ENCODE results near the gene PPP1R1A. TPM values are rescaled to one million over a fixed set of nuclear protein-coding genes. Genes with fewer than 3 reads are reported as not detected.

PPP1R1A gene
- polyA plus RNA-seq, 1 donor (not counting 4 experiments of a cell fraction or from before 2014, with no cell fraction given), result not detected

DNA sequence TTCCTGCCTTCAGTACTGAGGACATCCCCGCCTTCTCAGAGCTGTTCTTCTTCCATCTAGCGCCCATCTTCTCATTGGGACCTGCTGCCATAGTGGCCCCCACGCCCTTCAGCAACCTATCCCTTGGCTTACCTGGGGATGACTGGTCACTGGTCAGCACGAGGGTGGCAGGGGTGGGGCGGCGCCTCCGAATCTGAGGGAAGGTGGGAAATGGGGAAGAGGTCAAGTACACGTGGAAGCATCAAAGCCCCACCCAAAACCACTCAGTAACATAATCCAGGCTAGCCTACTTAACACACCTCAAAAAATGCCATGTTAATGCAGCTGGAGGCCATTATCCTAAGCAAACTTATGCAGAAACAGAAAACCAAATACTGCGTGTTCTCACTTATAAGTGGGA lies 4.3 kb downstream of the PPP1R1A start:
- H3K27me3 ChIP-seq (ENCODE audit: control insufficient read depth, extremely low read depth, insufficient read depth, low read length), result peaks cover 34% of the 10 kb centered on the region
- FAIRE-seq, result no peak

GRCh38 chr12:54583726-54584125 lies 4.7 kb downstream of the PPP1R1A start:
- no peak overlapping the region for H3K4me2 ChIP-seq (ENCODE audit: control insufficient read depth, extremely low read depth, insufficient read depth, low read depth, low read length)
- no peaks in the 10 kb centered on the region for H3K9me1 ChIP-seq (ENCODE audit: control insufficient read depth, extremely low read depth, insufficient read depth, low read length)
- H3K4me1 ChIP-seq (ENCODE audit: control insufficient read depth, extremely low read depth, insufficient read depth, low read length), result no peaks in the 10 kb centered on the region
- H3K4me3 ChIP-seq (ENCODE audit: control insufficient read depth in 2 of 3, extremely low read depth in 1 of 3, insufficient read depth in 2 of 3, low read depth in 1 of 3, low read length in 3 of 3), result no peak overlapping the region
- H3K27ac ChIP-seq (ENCODE audit: control insufficient read depth, insufficient read depth, low read length), result no peak overlapping the region
- no peaks in the 10 kb centered on the region for H3K36me3 ChIP-seq (ENCODE audit: control insufficient read depth in 2 of 2, extremely low read depth in 1 of 2, insufficient read depth in 2 of 2, low read length in 2 of 2)
- H3K9ac ChIP-seq (ENCODE audit: control insufficient read depth, extremely low read depth, insufficient read depth, low read length), result no peak overlapping the region
- no peaks in the 10 kb centered on the region for H3K79me2 ChIP-seq (ENCODE audit: control insufficient read depth, insufficient read depth, low read length)
- peaks cover 30% of the 10 kb centered on the region for H3K27me3 ChIP-seq (ENCODE audit: control insufficient read depth, extremely low read depth, insufficient read depth, low read length)
- DNase-seq (ENCODE audit: low read depth, low spot score) (no peak), FAIRE-seq (no peak)
- H4K20me1 ChIP-seq (ENCODE audit: control insufficient read depth, extremely low read depth, insufficient read depth, low read length), result no peaks in the 10 kb centered on the region
- dilution Hi-C loops (cut with MboI; ENCODE audit: extremely low pct_ligation_motif_present, low sequenced_read_pairs), result no loop called here
- TF ChIP-seq EZH2 (IDR thresholded peaks at IDR 0.05; ENCODE audit: low read length), result no peak
- no peak for TF ChIP-seq CTCF (optimal IDR thresholded peaks at IDR 0.05 in 1 of 3, IDR thresholded peaks at IDR 0.05 in 1 of 3, conservative IDR thresholded peaks at IDR 0.05 in 1 of 3; ENCODE audit: extremely low read depth in 1 of 3, insufficient read depth in 2 of 3, low read length in 3 of 3)
- H2AFZ ChIP-seq (ENCODE audit: control insufficient read depth, low read length), result no peak overlapping the region
- no peaks in the 10 kb centered on the region for H3K9me3 ChIP-seq (ENCODE audit: control insufficient read depth, low read depth, low read length)

More for the DNA sequence above, 4.3 kb downstream of the PPP1R1A start:
- dilution Hi-C loops (cut with MboI; ENCODE audit: extremely low pct_ligation_motif_present, low sequenced_read_pairs), result no loop called here
- no peaks in the 10 kb centered on the region for H3K36me3 ChIP-seq (ENCODE audit: control insufficient read depth in 2 of 2, extremely low read depth in 1 of 2, insufficient read depth in 2 of 2, low read length in 2 of 2)
- H3K4me3 ChIP-seq (ENCODE audit: control insufficient read depth in 2 of 3, extremely low read depth in 1 of 3, insufficient read depth in 2 of 3, low read depth in 1 of 3, low read length in 3 of 3), result no peak overlapping the region
- no peaks in the 10 kb centered on the region for H3K9me3 ChIP-seq (ENCODE audit: control insufficient read depth, low read depth, low read length)
- H3K4me2 ChIP-seq (ENCODE audit: control insufficient read depth, extremely low read depth, insufficient read depth, low read depth, low read length), result no peak overlapping the region
- TF ChIP-seq CTCF (optimal IDR thresholded peaks at IDR 0.05 in 1 of 3, IDR thresholded peaks at IDR 0.05 in 1 of 3, conservative IDR thresholded peaks at IDR 0.05 in 1 of 3; ENCODE audit: extremely low read depth in 1 of 3, insufficient read depth in 2 of 3, low read length in 3 of 3) (no peak), EZH2 (IDR thresholded peaks at IDR 0.05; ENCODE audit: low read length) (no peak)
- H3K4me1 ChIP-seq (ENCODE audit: control insufficient read depth, extremely low read depth, insufficient read depth, low read length), result no peaks in the 10 kb centered on the region
- no peak overlapping the region for H2AFZ ChIP-seq (ENCODE audit: control insufficient read depth, low read length)
- H3K9ac ChIP-seq (ENCODE audit: control insufficient read depth, extremely low read depth, insufficient read depth, low read length), result no peak overlapping the region
- no peaks in the 10 kb centered on the region for H3K79me2 ChIP-seq (ENCODE audit: control insufficient read depth, insufficient read depth, low read length)
- no peaks in the 10 kb centered on the region for H3K9me1 ChIP-seq (ENCODE audit: control insufficient read depth, extremely low read depth, insufficient read depth, low read length)
- H4K20me1 ChIP-seq (ENCODE audit: control insufficient read depth, extremely low read depth, insufficient read depth, low read length), result no peaks in the 10 kb centered on the region
- DNase-seq (ENCODE audit: low read depth, low spot score), result no peak
- H3K27ac ChIP-seq (ENCODE audit: control insufficient read depth, insufficient read depth, low read length), result no peak overlapping the region
